HG02885 (cell line): ENCODE measurements around the gene EXOC4.

Experiments used
- ATAC-seq: cut with Tn5 transposase; IDR thresholded peaks from one replicate; pipeline ENCODE4 v1.9.1; 2021; ENCODE audit warnings: mild to moderate bottlenecking; ENCODE audit not compliant: unreplicated experiment, poor library complexity

The EXOC4 gene

DNA sequence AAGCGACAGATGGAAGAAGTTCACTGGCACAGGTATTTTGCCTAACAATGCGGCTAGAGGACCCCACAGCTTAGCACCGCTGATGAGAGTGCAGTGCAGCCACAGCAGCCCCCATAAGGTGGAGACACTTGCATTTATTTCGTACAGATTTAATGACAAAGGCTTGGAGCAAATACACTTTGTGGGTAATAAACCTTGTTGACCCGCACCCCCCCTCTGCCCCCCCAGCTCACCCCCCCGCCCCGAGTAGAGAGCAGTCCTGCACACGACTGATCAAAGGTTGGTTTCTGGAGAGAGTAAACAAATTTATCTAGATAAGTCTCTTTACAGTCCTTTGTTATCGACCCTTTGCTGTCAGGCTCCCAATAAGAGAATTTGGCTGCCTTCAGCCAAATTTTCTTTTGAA lies 777.6 kb downstream of the EXOC4 start:
- no peak for ATAC-seq

DNA sequence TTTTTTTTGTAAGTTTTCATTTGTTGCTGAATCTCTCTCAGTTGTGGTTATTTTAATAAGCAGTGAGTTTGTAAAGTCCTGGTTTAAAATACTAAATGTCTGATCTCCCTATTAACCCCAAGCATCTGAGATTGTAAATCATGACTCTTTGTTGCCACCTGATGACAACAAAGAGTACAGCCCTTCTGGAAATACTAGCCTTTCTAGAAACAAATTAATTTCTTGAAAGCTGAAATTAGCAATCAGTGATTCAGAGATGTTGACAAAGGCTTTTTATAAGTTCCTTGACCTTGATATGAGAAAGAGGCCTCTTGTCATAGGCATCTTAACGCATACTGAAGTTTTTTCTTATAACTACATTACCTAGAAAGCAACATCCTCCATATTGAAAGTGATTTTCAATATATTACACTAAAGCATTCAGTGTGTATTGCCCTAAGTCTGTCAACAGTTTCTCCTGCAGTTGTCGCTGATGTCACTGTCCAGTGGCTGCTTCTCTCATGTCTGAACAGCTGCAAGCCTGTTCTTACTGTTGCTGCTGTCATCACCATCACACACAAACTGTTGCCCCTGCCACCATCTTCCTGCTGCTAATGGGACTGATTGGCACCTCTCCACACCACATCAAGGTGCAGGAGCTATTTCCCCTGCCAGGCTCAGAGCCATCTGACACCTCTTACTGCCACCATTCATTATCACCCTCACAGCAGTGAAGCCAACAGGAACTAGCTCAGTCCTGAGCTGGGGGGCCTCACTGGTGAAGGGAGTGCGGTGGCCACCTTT lies 779.1 kb downstream of the EXOC4 start:
- no peak for ATAC-seq

DNA sequence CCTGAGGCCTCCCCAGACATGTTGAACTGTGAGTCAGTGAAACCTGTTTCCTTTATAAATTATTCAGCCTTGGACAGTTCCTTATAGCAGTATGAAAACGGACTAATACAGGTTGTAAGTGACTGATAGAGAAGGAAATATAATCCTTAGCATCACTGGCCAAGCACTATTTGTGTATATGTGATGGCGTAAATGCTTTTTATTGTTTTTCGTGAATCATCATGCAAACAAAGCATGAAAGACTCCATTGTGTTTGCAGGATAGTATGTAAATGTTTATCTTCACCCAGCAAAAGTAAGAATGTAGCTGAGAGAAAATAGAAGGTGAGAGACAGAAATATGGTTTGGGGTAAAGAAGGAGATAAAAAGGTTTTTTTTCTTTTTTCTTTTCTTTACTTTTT lies 781.8 kb downstream of the EXOC4 start:
- no peak for ATAC-seq

DNA sequence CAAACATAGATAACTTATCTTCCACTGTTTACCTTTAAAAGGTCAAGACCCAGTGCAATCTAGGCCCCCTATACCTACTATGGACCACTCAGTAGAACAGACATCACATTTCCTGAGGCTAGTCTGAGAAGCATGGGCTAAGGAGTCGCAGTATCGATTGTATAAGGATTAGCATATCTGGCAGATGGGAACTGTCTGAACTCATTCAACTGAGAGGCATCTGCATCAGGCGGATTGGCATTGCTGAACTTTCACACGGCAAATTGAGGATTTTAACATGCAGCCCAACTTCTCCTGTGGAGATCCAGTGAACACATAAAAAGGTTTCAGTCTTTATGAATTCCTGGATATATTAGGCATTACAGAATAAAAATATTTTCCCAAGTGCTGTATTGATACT lies 785.1 kb downstream of the EXOC4 start:
- ATAC-seq = no peak

DNA sequence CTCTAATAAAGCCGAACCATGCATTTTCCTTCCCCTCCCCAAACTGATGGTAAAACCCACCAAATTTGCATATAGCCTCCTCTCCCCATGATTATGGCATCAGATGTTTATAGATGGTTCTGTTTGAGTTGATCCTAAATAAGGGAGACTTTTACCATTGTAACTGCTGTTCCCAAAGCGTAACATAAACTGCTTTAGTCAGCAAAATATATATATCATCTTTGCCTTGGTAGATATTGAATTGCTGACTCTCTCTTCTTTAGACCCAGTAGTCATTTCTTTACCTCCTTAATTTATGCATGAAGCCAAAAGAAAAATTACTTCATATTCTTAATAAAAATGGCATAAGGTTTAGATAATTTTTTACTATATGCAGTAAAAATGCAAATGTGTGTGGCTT lies 788.1 kb downstream of the EXOC4 start:
- ATAC-seq = no peak

DNA sequence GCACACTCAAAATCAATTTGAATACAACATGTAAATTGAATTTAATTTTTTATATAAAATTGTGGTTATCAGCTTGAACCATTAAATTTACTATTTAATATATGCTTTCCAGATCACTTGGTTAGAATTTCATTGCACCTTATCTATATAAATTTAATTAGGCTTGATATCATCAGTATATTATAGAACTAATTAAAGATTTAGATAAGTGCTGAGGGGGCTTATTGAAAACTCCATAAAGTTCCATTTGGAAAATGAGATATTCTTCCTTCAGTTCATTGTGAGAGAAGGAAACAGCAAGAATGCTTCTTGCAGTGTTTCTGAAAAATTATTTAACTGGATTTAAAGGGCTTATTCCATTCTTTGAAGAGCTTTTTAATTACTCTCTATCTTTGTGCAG lies 788.6 kb downstream of the EXOC4 start:
- no peak for ATAC-seq

DNA sequence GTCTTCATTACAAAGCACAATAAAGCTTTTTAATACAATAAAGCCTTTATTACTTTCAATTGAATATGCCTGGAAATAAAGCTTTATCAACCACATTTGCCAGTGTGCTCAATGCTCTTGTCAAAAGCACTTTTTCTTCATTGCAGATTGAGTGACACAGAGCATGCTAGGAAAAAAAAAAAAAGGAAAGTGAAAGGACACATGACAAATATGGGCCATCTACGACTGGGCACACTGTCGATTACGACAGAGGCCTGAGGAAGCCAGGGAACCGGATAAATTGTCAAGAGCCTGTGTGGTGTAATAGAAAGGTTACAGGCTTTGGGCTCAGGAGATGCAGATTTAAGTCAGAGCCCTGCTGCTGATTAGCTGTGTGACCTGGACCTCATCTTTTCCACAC lies 789.4 kb downstream of the EXOC4 start:
- no peak for ATAC-seq

DNA sequence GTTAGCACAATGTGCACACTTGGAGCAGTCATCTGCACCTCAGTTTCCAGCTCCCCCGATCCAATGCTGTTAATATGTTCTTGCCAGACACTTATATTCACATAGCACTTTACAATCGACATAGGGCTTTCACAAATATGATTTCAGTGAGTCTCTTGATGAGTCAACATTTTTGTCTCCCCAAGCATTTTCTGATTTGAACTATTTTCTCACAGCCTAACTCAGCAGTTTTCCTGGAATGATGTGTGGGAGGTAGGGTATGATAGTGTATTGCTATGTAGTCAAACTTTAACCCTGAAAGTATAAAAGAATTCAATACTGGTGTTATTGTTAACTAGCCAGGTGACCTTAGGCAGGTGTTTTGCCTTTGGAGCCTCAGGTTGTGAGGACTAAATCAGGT lies 791.8 kb downstream of the EXOC4 start:
- ATAC-seq = no peak

DNA sequence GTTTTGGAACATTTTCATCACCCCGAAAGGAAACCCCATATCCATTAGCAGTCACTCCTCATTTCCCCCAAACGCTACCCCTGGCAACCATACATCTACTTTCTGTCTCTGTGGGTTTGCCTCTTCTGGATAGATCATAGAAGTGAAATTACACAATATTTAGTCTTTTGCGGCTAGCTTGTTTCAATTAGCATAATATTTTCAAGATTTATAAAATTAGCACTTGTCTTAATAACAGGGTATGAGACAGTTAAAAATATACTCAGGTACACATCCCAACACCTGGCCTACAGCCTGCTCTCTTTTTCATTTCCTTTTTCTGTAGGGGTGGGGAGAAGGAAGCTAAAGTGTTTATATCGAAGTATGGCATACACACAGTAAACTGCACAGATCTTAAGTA lies 792.8 kb downstream of the EXOC4 start:
- ATAC-seq = peak; percentile 68

DNA sequence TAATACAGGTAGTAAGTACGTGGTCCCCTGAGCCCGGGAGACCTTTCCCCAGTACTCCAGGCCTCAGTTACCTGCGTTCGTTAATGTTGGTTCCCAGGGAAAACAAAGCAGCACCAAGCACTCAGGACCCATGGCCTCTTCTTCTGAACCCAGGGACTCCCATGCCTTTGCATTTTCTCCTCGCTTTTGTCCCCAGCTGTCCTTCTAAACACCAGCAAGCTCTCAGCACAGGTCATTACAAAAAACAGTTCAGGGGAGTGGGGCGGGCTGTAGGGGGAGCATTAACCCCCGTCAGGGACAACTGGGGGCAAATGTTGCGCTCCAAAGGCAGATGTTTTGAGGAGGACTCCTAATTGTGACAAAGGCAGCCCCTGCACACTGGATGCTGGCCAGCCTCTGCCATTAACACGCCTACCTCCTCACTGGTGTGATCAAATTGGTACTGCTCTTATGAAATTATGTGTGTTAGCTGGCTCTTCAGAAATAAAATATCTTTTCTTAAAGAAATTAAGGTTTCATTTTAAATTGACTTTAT lies 793.8 kb downstream of the EXOC4 start:
- ATAC-seq = no peak

DNA sequence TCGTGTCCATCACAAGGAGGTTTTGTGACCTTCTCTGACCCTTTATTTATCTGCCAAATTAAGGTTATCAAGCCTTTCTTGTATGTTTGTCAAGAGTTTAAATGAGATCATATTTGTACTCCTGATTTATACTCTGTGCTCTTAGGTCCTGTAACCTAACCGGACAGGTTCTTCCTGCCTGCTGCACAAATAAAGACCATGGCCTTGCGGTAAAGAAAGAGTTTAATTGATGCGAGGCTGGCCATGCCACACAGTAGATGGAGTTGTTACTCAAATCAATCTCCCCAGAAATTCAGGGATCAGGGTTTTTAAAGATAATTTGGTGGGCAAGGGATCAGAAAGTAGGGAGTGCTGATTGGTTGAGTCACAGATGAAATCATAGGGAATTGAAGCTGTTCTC lies 794.8 kb downstream of the EXOC4 start:
- ATAC-seq = no peak

DNA sequence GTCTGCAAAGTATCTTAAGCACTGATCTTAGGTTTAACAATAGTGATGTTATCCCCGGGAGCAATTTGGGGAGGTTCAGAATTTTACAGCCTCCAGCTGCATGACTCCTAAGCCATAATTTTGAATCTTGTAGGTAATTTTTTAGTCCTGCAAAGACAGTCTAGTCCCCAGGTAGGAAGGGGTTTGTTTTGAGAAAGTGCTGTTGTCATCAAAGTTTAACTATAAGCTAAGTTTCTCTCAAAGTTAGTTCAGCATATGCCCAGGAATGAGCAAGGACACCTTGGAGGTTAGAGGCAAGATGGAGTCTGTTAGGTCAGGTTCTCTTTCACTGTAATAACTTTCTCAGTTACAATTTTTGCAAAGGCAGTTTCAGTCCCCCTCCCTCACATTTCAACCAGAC lies 795.3 kb downstream of the EXOC4 start:
- no peak for ATAC-seq

DNA sequence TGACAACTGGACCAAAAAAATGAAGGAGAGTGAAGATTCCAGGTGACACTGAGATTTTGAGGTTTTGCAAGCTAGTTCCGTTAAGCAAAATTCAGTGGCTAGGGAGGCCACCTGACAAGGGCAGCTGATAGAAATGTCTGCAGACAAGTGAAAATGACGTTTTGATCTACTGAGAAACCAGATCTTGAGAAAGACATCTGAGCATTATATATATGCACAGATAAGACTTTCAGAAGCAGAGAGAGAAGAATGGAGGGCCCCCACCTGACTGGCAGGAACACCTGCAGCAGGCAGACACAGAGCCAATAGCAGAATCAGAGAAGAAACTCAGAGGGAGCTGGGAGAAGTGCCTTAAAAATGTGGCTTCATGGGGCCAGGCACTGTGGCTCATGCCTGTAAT lies 798.1 kb downstream of the EXOC4 start:
- no peak for ATAC-seq

DNA sequence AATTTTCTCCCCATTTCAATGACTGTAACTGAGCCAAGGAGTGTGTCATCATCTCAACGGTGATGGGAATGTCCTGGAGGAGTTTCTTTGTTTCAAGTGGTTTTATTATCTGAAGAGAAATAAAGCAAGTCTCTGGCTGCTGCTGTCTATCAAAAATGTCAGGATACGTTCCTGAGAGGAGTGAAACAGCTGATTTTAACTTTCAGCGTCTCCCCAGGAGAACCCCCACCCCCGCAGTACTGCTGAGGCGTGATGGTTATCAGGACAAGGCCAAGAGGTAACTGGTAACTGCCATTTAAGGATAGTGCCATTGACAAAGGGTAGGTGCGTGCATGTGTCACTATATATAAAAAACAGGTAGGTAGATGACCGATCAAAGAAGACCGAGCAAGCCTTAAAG lies 803.9 kb downstream of the EXOC4 start:
- ATAC-seq = no peak

DNA sequence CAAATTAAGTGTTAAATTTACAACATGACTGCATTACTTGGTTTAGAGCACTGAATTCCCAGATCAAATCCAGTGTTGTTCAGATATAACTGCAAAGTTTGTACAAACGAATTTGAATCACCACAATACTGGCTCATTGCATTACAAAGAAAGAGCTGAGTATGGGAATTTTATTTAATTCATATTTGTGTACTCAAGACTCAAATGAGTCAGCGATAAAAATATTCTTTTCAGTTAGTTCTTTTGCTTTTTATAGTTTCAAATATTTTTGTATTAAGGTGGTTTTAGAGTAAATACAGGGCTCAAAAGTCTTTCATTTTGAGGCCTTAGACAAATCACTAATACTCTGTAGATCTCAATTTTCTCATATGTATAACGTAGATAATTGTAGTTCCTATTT lies 805.6 kb downstream of the EXOC4 start:
- ATAC-seq = no peak

DNA sequence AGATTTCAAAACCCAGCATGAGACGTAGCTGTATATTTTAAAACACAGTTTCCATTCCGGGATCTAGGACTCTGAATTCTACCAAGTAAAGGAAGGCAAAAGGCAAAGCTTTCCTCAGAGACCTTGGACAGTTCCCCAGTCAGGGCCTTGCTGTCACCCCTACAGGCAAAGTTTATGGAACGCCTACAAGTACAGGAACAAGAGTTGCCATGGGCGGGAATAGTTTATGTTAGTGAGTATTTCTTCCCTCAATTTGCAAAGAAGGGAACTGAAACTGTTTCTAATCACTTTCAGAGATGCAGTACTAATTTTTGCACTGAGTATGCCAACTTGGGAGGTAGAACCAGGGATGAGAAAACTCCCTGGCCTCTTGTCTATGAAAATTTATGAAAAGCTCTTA lies 806.1 kb downstream of the EXOC4 start:
- ATAC-seq = no peak

DNA sequence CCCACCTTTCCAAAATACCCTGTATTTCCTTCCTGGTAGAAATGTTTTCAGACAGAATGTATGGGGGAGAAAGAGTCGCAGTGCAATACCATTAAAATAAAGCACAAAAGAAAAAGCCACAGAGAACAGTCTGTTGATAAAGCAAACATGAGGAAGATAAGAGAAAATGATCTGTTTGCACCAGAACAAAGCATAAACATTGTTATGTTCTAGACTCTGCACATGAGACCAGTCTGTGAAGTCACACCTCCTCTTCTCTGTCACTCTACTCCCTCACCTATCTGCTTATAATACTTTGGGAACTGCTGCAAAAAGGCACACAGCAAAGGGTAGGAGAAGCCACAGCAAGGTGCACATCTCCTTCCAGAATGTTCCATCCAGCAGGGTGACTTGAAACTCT lies 807.0 kb downstream of the EXOC4 start:
- no peak for ATAC-seq

DNA sequence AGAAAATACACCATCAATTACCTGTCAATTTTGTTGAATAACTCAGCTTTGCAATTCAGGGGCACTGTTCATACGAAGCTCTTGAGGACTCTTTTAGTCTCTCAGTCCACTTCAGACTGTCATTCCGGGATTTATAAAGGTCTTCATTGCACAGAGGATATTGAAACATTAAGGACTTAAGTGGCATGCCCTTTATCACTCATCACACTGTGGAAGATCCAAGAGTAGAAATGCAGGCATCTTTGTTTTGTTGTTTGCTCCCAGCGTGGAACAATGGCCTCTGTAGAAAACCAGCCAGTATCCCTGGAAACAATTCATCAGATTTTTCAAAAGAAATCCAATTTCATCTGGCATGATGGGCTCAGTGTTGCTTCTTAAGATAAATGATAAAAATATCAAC lies 808.0 kb downstream of the EXOC4 start:
- no peak for ATAC-seq

DNA sequence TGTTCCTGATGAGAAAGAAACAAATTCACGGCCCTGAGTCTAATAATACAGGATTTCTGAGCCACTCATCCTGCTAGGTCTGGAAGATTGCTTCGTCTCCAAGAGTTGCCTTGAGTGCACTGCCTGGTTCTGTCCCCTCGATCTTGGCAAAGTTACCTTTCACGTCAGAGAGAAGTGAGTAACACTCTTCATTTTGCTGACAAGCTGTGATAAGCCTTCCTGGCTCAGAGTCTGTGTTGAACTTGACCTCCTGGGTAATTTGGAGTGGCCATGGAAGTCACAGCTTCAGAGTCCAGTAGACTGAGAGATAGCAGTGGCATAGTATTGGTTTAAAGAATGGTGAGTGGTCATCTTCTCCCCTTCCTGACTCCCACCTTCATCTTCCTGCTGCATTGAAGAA lies 809.6 kb downstream of the EXOC4 start:
- ATAC-seq = no peak

DNA sequence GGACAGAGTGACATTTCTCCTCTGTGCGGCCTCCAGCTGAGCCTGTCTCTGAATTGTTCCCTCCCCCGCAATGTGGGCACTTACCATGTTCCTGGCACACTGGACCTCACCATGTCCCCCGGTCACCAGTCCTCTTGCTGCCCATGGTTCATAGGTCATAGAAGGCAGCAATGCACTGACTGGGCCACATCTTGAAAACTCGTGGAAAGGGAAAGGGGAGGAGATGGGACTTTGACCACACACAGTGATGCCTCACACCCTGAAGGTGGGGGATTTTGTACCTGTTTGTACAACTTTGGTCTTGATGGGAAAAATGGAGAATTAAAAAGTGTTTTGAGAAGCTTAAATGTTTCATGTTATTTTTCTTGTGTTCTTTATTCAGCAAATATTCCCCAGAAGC lies 812.5 kb downstream of the EXOC4 start:
- ATAC-seq = no peak

DNA sequence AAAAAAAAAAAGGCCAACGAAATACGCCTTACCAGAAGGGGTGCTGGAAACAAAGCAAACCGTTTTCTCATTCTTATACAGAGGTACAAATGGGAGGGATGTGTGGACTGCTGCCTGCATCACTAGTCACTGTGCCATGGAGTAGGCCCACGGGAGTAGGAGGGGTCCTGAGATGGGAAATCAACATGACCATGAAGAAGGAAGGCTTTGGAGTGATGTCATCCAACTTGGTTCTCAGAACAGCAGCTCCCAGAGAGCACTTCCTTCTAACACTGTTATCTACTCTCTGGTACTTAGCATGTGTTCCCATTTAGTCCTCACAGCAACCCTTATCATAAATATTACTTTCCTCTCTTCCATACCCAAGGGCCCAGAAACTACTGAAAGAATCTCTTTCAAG lies 814.3 kb downstream of the EXOC4 start:
- ATAC-seq = no peak

DNA sequence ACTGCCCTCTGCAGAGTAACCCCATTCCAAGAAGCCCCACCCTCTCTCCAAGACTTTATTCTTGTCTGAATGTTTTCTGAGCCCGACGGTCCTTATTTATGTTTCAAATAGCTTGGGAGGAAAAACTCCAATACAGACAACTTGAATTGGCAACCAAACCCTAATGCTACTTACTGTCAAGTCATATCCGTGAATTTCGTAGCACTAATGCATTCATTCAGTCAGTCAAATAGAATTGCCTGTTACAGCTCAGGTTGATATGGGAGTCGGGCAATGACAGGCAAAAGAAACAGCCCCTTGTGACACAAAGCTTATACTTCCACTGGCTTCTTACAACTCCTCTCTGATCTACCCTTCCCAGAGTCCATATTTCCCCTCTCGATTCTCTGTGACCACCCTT lies 815.8 kb downstream of the EXOC4 start:
- no peak for ATAC-seq
